ENCODE data around the gene CARD11. TPM values are rescaled to one million over a fixed set of nuclear protein-coding genes. Genes with fewer than 3 reads are reported as not detected.

The CARD11 gene
- total and polyA plus RNA-seq, 2 donors (not counting 1 experiment from before 2014, with no cell fraction given) = 0.02 TPM; not detected in 1

GRCh38 chr7:3057066-3057420 is 13.4 kb upstream of the CARD11 start:
- H3K36me3 ChIP-seq (ENCODE audit: control insufficient read depth, insufficient read depth, low read length) = no peaks in the 10 kb centered on the region
- no peak overlapping the region for H3K4me2 ChIP-seq (ENCODE audit: extremely low read depth, insufficient read depth, low read length)
- H3K4me1 ChIP-seq (ENCODE audit: control insufficient read depth, extremely low read depth, insufficient read depth, low read length) = no peaks in the 10 kb centered on the region
- peak in 1 of 2 donors; percentile 6 for DNase-seq (ENCODE audit: low read depth in 2 of 2)
- TF ChIP-seq EZH2 (IDR thresholded peaks at IDR 0.05; ENCODE audit: low read length, missing control alignments) (no peak), CTCF (conservative IDR thresholded peaks at IDR 0.05 in 1 of 2, IDR thresholded peaks at IDR 0.05 in 1 of 2; ENCODE audit: low read depth in 1 of 2, low read length in 2 of 2) (no peak)
- H2AFZ ChIP-seq (ENCODE audit: low read length) = no peak overlapping the region
- H3K79me2 ChIP-seq (ENCODE audit: control insufficient read depth, insufficient read depth, low read length) = no peaks in the 10 kb centered on the region
- no peaks in the 10 kb centered on the region for H3K9me3 ChIP-seq (ENCODE audit: control insufficient read depth, insufficient read depth, low read depth, low read length)
- H3K9ac ChIP-seq (ENCODE audit: insufficient read depth, low read length) = no peak overlapping the region
- no peaks in the 10 kb centered on the region for H3K27me3 ChIP-seq (ENCODE audit: control insufficient read depth, insufficient read depth, low read length)
- H3K27ac ChIP-seq (ENCODE audit: insufficient read depth, low read length) = no peak overlapping the region
- no peak overlapping the region for H3K4me3 ChIP-seq (replicated peaks in 1 of 4; ENCODE audit: control extremely low read depth in 1 of 4, insufficient read depth in 1 of 4, low read depth in 3 of 4, low read length in 4 of 4)
- no peaks in the 10 kb centered on the region for H4K20me1 ChIP-seq (ENCODE audit: control insufficient read depth, extremely low read depth, insufficient read depth, low read length)

- Histone ChIP-seq H3K4me1 (ENCODE audit: control insufficient read depth, extremely low read depth, insufficient read depth, low read length) (no peaks in the 10 kb centered on the region), H3K36me3 (ENCODE audit: control insufficient read depth, insufficient read depth, low read length) (no peaks in the 10 kb centered on the region), H3K9ac (ENCODE audit: insufficient read depth, low read length) (no peak overlapping the region), H3K79me2 (ENCODE audit: control insufficient read depth, insufficient read depth, low read length) (no peaks in the 10 kb centered on the region), H3K4me2 (ENCODE audit: extremely low read depth, insufficient read depth, low read length) (no peak overlapping the region), H3K27ac (ENCODE audit: insufficient read depth, low read length) (no peak overlapping the region), H3K4me3 (replicated peaks in 1 of 4; ENCODE audit: control extremely low read depth in 1 of 4, insufficient read depth in 1 of 4, low read depth in 3 of 4, low read length in 4 of 4) (no peak overlapping the region), H3K27me3 (ENCODE audit: control insufficient read depth, insufficient read depth, low read length) (no peaks in the 10 kb centered on the region), H4K20me1 (ENCODE audit: control insufficient read depth, extremely low read depth, insufficient read depth, low read length) (no peaks in the 10 kb centered on the region), H3K9me3 (ENCODE audit: control insufficient read depth, insufficient read depth, low read depth, low read length) (no peaks in the 10 kb centered on the region), H2AFZ (ENCODE audit: low read length) (no peak overlapping the region)
- no peak for DNase-seq (ENCODE audit: low read depth in 2 of 2)
- no peak for TF ChIP-seq EZH2 (IDR thresholded peaks at IDR 0.05; ENCODE audit: low read length, missing control alignments)
- TF ChIP-seq CTCF (conservative IDR thresholded peaks at IDR 0.05 in 1 of 2, IDR thresholded peaks at IDR 0.05 in 1 of 2; ENCODE audit: low read depth in 1 of 2, low read length in 2 of 2) = no peak
Measured at GRCh38 chr7:3056234-3057065, 12.8 kb upstream of the CARD11 start.

GRCh38 chr7:3055626-3056025 is 12.0 kb upstream of the CARD11 start:
- Histone ChIP-seq H3K79me2 (ENCODE audit: control insufficient read depth, insufficient read depth, low read length) (no peaks in the 10 kb centered on the region), H3K27ac (ENCODE audit: insufficient read depth, low read length) (no peak overlapping the region), H2AFZ (ENCODE audit: low read length) (no peak overlapping the region), H3K9ac (ENCODE audit: insufficient read depth, low read length) (no peak overlapping the region), H3K9me3 (ENCODE audit: control insufficient read depth, insufficient read depth, low read depth, low read length) (no peaks in the 10 kb centered on the region), H3K27me3 (ENCODE audit: control insufficient read depth, insufficient read depth, low read length) (no peaks in the 10 kb centered on the region), H3K4me1 (ENCODE audit: control insufficient read depth, extremely low read depth, insufficient read depth, low read length) (no peaks in the 10 kb centered on the region), H4K20me1 (ENCODE audit: control insufficient read depth, extremely low read depth, insufficient read depth, low read length) (no peaks in the 10 kb centered on the region), H3K4me2 (ENCODE audit: extremely low read depth, insufficient read depth, low read length) (no peak overlapping the region), H3K36me3 (ENCODE audit: control insufficient read depth, insufficient read depth, low read length) (no peaks in the 10 kb centered on the region), H3K4me3 (replicated peaks in 1 of 4; ENCODE audit: control extremely low read depth in 1 of 4, insufficient read depth in 1 of 4, low read depth in 3 of 4, low read length in 4 of 4) (no peak overlapping the region)
- DNase-seq (ENCODE audit: low read depth in 2 of 2) = no peak
- no peak for TF ChIP-seq EZH2 (IDR thresholded peaks at IDR 0.05; ENCODE audit: low read length, missing control alignments)
- TF ChIP-seq CTCF (conservative IDR thresholded peaks at IDR 0.05 in 1 of 2, IDR thresholded peaks at IDR 0.05 in 1 of 2; ENCODE audit: low read depth in 1 of 2, low read length in 2 of 2) = no peak

All from fibroblast of lung (primary cell).